OCI-LY3 (cell line): ENCODE data around the gene GAB1.
A peak's percentile ranks its signal among the peaks of the same experiment; 100 is the strongest.

Source experiments
- H2AFZ ChIP-seq: fragments of 200-600, 300-600 bp; shearing (Covaris generic); 2 replicates; pipeline ENCODE4 v1.6.0; 2014; ENCODE audit warnings: antibody characterized with exemption, low read depth, low read length
- H3K27ac ChIP-seq: fragments of 200-600, 300-600 bp; sonication (generic); 2 replicates; pipeline ENCODE4 v1.5.1; 2014; ENCODE audit warnings: mild to moderate bottlenecking, low read length, moderate library complexity, mixed read lengths
- H3K27me3 ChIP-seq: fragments of 200-600, 300-600 bp; sonication (generic); 2 replicates; pipeline ENCODE4 v1.6.1; 2014; ENCODE audit warnings: low read depth, low read length, mixed read lengths
- H3K36me3 ChIP-seq: fragments of 200-600, 300-600 bp; sonication (generic); replicated peaks from 2 replicates; pipeline ENCODE3; 2014; ENCODE audit warnings: low read depth, low read length, mixed read lengths
- H3K4me1 ChIP-seq: fragments of 300-600, 200-600 bp; sonication (generic); 2 replicates; pipeline ENCODE4 v1.6.1; 2014; ENCODE audit warnings: low read length, mixed read lengths
- H3K4me2 ChIP-seq: fragments of 200-600, 300-600 bp; sonication (generic); 2 replicates; pipeline ENCODE4 v1.6.1; 2014; ENCODE audit warnings: low read length, mixed read lengths
- H3K4me3 ChIP-seq: fragments of 300-600, 200-600 bp; sonication (generic); 2 replicates; pipeline ENCODE4 v1.5.1; 2014; ENCODE audit warnings: antibody characterized with exemption, mild to moderate bottlenecking, low read length, moderate library complexity
- H3K79me2 ChIP-seq: fragments of 300-600, 200-600 bp; shearing (Covaris generic); 2 replicates; pipeline ENCODE4 v1.6.1; 2014; ENCODE audit warnings: mild to moderate bottlenecking, low read length, mixed read lengths
- H3K9ac ChIP-seq: fragments of 300-600, 200-600 bp; shearing (Covaris generic); 2 replicates; pipeline ENCODE4 v1.6.0; 2014; ENCODE audit warnings: mild to moderate bottlenecking, low read length, moderate library complexity
- H3K9me3 ChIP-seq: fragments of 200-600, 300-600 bp; shearing (Covaris generic); 2 replicates; pipeline ENCODE4 v1.6.1; 2014; ENCODE audit warnings: low read length, mixed read lengths; ENCODE audit not compliant: insufficient read depth
- H4K20me1 ChIP-seq: fragments of 200-600, 300-600 bp; sonication (generic); 2 replicates; pipeline ENCODE4 v1.6.1; 2016; ENCODE audit warnings: low read length, mixed read lengths; ENCODE audit not compliant: insufficient read depth
- CTCF ChIP-seq: fragments of 200-600, 300-600 bp; sonication (generic); IDR thresholded peaks from 2 replicates; pipeline ENCODE4 v1.5.1; 2014; ENCODE audit warnings: antibody characterized with exemption, low read length, low read depth
- EZH2phosphoT487 ChIP-seq: fragments of 200-600 bp; shearing (Covaris generic); IDR thresholded peaks from 2 replicates; pipeline ENCODE4 v1.6.1; 2018; ENCODE audit warnings: antibody characterized with exemption, mixed run types, low read depth

GAB1 gene

GRCh38 chr4:143511906-143512305, 175.2 kb downstream of the GAB1 start:
- Histone ChIP-seq H3K79me2 (peaks cover 35% of the 10 kb centered on the region), H3K9ac (no peak overlapping the region), H3K4me1 (peaks cover 26% of the 10 kb centered on the region), H3K9me3 (no peaks in the 10 kb centered on the region), H3K4me2 (no peak overlapping the region), H3K27me3 (peaks cover 8% of the 10 kb centered on the region; the same call in 1 of the 2 replicates), H3K36me3 (peaks cover 7% of the 10 kb centered on the region), H2AFZ (peak overlapping the region; percentile 95; the same call in 1 of the 2 replicates), H3K27ac (no peak overlapping the region), H4K20me1 (peaks cover 29% of the 10 kb centered on the region), H3K4me3 (no peak overlapping the region)
- TF ChIP-seq CTCF (no peak), EZH2phosphoT487 (no peak)

GRCh38 chr4:143512978-143513313, 176.3 kb downstream of the GAB1 start:
- Histone ChIP-seq H3K79me2 (peaks cover 45% of the 10 kb centered on the region), H4K20me1 (peaks cover 38% of the 10 kb centered on the region), H3K4me3 (peak overlapping the region; percentile 86), H2AFZ (peak overlapping the region; percentile 95), H3K9me3 (no peaks in the 10 kb centered on the region), H3K36me3 (peaks cover 17% of the 10 kb centered on the region), H3K27me3 (peaks cover 8% of the 10 kb centered on the region; the same call in 1 of the 2 replicates), H3K9ac (peak overlapping the region; percentile 91), H3K27ac (peak overlapping the region; percentile 71), H3K4me1 (peaks cover 27% of the 10 kb centered on the region), H3K4me2 (peak overlapping the region; percentile 94)
- no peak for TF ChIP-seq CTCF
- no peak for TF ChIP-seq EZH2phosphoT487

DNA sequence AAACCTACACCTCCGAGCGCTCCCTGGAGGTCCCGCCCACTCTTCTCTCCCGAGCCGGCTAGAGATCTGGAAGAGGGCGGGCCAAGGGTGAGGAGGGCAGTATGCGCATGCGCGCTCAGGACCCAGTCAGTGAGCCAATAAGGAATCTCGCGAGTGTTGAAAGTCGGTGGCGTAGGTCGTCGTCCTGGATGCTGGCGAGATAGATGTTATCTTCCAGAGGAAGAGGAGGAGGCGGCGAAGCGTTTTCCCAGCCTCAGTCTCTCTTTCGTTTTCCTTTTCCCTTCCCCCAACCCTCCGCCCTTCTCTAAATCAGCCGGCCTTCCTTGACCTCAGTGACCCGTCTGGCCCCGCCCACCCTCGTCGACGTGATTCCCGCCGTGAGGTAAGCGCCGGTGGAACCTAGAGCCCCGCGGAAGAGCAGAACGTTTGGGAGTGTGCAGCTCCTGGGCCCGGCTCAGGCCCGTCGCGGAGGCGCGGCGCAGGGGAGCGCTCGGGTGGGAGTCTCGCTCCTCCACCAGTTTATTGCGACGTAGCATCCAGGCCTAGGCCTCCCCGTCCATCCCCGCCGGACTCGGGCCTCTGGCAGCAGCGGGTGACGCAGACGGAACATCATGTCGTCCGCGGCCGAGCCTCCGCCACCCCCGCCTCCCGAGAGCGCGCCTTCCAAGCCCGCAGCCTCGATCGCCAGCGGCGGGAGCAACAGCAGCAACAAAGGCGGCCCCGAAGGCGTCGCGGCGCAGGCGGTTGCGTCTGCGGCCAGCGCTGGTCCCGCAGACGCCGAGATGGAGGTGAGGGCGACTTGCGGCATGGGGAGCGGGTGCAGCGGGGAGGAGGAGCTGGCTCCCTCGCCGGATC, 176.9 kb downstream of the GAB1 start, which contains the start of gene SMARCA5:
Gene SMARCA5, plus strand, starts transcription at position 389 of the 855 bp plus-strand sequence. Its CDS starts 223 bp downstream, at position 612.
- Histone ChIP-seq H3K27me3 (peaks cover 8% of the 10 kb centered on the region; the same call in 1 of the 2 replicates), H4K20me1 (peaks cover 38% of the 10 kb centered on the region), H3K4me3 (peak within 1 kb of the TSS; percentile 86), H3K36me3 (peaks cover 20% of the 10 kb centered on the region), H3K9ac (peak within 1 kb of the TSS; percentile 91), H2AFZ (peak within 1 kb of the TSS; percentile 95), H3K79me2 (peaks cover 51% of the 10 kb centered on the region), H3K4me1 (peaks cover 27% of the 10 kb centered on the region), H3K4me2 (peak within 1 kb of the TSS; percentile 94), H3K27ac (peak within 1 kb of the TSS; percentile 71), H3K9me3 (no peaks in the 10 kb centered on the region)
- TF ChIP-seq EZH2phosphoT487 (no peak), CTCF (no peak)

DNA sequence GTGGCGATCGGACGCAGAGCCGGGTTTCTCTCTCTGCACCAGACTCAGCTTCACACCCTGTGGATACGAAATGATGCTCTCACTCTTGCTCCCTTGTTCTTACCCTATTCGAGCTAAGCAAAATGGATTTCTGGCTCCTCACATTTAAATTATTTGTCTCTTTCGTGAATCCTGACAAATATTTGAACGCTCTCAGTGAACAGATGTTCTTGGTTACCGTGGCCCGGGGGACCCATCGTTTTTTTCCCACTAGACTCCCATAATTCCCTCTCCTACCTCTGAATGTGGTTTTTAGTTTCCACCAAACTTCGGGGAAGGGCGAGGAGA, 177.5 kb downstream of the GAB1 start:
- Histone ChIP-seq H3K4me2 (peak overlapping the region; percentile 79), H3K4me1 (peaks cover 27% of the 10 kb centered on the region), H3K9me3 (no peaks in the 10 kb centered on the region), H3K9ac (peak overlapping the region; percentile 91), H3K27ac (peak overlapping the region; percentile 71), H3K4me3 (peak overlapping the region; percentile 86), H3K36me3 (peaks cover 26% of the 10 kb centered on the region), H4K20me1 (peaks cover 42% of the 10 kb centered on the region), H3K27me3 (peaks cover 8% of the 10 kb centered on the region; the same call in 1 of the 2 replicates), H3K79me2 (peaks cover 57% of the 10 kb centered on the region), H2AFZ (no peak overlapping the region)
- TF ChIP-seq EZH2phosphoT487 (no peak), CTCF (no peak)
